Body of pancreas (tissue), 4 donors: Measurements from ENCODE around the gene ERMP1.

ENCODE experiments used
- POLR2A ChIP-seq, 3 donors: fragments of 450-650 bp; IDR thresholded peaks; one replicate each; pipeline ENCODE4 v1.6.1; 2016; ENCODE audit warnings: antibody characterized with exemption in 3 of 3, mild to moderate bottlenecking in 2 of 3
- TF ChIP-seq, protein P1 (sequence below), 7 experiments: fragments of 450-650 bp in 4 of 7; fragments of 200-600 bp in 3 of 7; sonication (generic) in 3 of 7; IDR thresholded peaks; one replicate each; pipeline ENCODE4 v1.5.1; 2016 to 2019; ENCODE audit warnings: antibody characterized with exemption in 7 of 7

DNA sequence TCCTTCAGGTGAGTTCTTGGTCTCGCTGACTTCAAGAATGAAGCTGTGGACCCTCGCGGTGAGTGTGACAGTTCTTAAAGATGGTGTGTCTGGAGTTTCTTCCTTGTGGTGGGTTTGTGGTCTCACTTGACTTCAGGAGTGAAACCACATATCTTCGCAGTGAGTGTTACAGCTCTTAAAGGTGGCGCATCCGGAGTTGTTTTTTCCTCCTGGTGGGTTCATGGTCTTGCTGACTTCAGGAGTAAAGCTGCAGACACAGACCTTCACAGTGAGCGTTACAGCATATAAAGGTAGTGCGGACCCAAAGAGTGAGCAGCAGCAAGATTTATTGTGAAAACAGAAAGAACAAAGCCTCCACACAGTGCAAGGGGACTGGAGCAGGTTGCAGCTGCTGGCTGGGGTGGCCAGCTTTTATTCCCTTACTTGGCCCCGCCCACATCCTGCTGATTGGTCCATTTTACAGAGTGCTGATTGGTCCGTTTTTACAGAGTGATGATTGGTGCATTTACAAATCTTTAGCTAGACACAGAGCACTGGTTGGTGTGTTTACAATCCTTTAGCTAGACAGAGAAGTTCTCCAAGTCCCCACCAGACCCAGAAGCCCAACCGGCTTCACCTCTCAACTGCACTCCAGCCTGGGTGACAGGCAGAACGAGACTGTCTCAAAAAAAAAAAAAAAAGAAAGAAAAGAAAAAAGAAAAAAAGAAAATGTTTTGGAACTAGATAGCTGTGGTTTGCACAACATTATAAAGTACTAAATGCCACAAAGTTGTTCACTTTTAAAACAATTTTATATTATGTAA lies 9.1 kb upstream of the ERMP1 start:
- TF ChIP-seq, protein P1, sequence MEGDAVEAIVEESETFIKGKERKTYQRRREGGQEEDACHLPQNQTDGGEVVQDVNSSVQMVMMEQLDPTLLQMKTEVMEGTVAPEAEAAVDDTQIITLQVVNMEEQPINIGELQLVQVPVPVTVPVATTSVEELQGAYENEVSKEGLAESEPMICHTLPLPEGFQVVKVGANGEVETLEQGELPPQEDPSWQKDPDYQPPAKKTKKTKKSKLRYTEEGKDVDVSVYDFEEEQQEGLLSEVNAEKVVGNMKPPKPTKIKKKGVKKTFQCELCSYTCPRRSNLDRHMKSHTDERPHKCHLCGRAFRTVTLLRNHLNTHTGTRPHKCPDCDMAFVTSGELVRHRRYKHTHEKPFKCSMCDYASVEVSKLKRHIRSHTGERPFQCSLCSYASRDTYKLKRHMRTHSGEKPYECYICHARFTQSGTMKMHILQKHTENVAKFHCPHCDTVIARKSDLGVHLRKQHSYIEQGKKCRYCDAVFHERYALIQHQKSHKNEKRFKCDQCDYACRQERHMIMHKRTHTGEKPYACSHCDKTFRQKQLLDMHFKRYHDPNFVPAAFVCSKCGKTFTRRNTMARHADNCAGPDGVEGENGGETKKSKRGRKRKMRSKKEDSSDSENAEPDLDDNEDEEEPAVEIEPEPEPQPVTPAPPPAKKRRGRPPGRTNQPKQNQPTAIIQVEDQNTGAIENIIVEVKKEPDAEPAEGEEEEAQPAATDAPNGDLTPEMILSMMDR (IDR thresholded peaks at IDR 0.05): no peak
- TF ChIP-seq POLR2A (IDR thresholded peaks at IDR 0.05): no peak
